Immature natural killer cell (primary cell): Measurements from ENCODE around the gene RNF181. TPM values are rescaled to one million over a fixed set of nuclear protein-coding genes. Genes with fewer than 3 reads are reported as not detected.

Source experiments
- DNase-seq, 3 donors: peaks; one replicate each; pipeline ENCODE4 v3.0.0; 2022; ENCODE audit warnings: mixed read lengths in 1 of 3
- H3K27ac Mint-ChIP-seq, 6 donors: one replicate each; pipeline ENCODE4 v1.8.0; 2020; ENCODE audit warnings: mixed read lengths in 6 of 6, mild to moderate bottlenecking in 5 of 6, inconsistent platforms in 4 of 6, moderate library complexity in 3 of 6
- H3K27me3 Mint-ChIP-seq, 3 donors: one replicate each; pipeline ENCODE4 v1.8.0; 2020 to 2021; ENCODE audit warnings: low read depth in 3 of 3, mild to moderate bottlenecking in 3 of 3, mixed read lengths in 3 of 3, moderate library complexity in 3 of 3, inconsistent platforms in 1 of 3
- H3K36me3 Mint-ChIP-seq, 3 donors: one replicate each; pipeline ENCODE4 v1.8.0; 2020; ENCODE audit warnings: mixed read lengths in 3 of 3, inconsistent platforms in 2 of 3, mild to moderate bottlenecking in 2 of 3
- H3K4me1 Mint-ChIP-seq, 2 donors: one replicate each; pipeline ENCODE4 v1.8.0; 2020; ENCODE audit warnings: inconsistent platforms in 2 of 2, mild to moderate bottlenecking in 2 of 2, mixed read lengths in 2 of 2, moderate library complexity in 1 of 2
- H3K4me3 Mint-ChIP-seq, 5 donors: one replicate each; pipeline ENCODE4 v1.8.0; 2020; ENCODE audit warnings: mild to moderate bottlenecking in 5 of 5, mixed read lengths in 5 of 5, inconsistent platforms in 3 of 5, moderate library complexity in 3 of 5
- H3K9me3 Mint-ChIP-seq, 6 donors: one replicate each; pipeline ENCODE4 v1.8.0; 2020; ENCODE audit warnings: mild to moderate bottlenecking in 6 of 6, mixed read lengths in 6 of 6, inconsistent platforms in 4 of 6, moderate library complexity in 3 of 6
- polyA plus RNA-seq, 3 donors: library from polyadenylated mRNA; unstranded; fragments of 300-500 nt; fragmentation: Illumina TruSeq; gene quantifications; one replicate each; pipeline ENCODE4 v1.2.3, GENCODE V29; 2021

The RNF181 gene
- polyA plus RNA-seq, 3 donors from 2014 or later: 224 to 326 (median 256) TPM

- Mint-ChIP-seq H3K27ac (no peak overlapping the region), H3K9me3 (no peaks in the 10 kb centered on the region), H3K4me3 (no peak overlapping the region), H3K27me3 (peaks cover 5 to 11% (median 6%) of the 10 kb centered on the region in 3 donors), H3K36me3 (peaks cover 18 to 28% (median 18%) of the 10 kb centered on the region in 3 donors), H3K4me1 (peaks cover 22 to 30% of the 10 kb centered on the region in 2 donors)
- DNase-seq: no peak
These were observed 24.1 kb downstream of the RNF181 start for GRCh38 chr2:85619617-85620016.

- Mint-ChIP-seq H3K27ac (no peak overlapping the region), H3K4me3 (no peak overlapping the region), H3K4me1 (peaks cover 15 to 21% of the 10 kb centered on the region in 2 donors), H3K36me3 (peaks cover 24 to 40% (median 25%) of the 10 kb centered on the region in 3 donors), H3K27me3 (peaks cover 0 to 5% (median 0%) of the 10 kb centered on the region in 3 donors), H3K9me3 (no peaks in the 10 kb centered on the region)
- DNase-seq: no peak
These were observed 25.8 kb downstream of the RNF181 start for GRCh38 chr2:85621338-85621737.

GRCh38 chr2:85623991-85624390, 28.4 kb downstream of the RNF181 start:
- H3K9me3 Mint-ChIP-seq: no peaks in the 10 kb centered on the region
- H3K27me3 Mint-ChIP-seq: peaks cover 0 to 2% (median 0%) of the 10 kb centered on the region in 3 donors
- H3K4me1 Mint-ChIP-seq: peaks cover 3 to 4% of the 10 kb centered on the region in 2 donors
- H3K36me3 Mint-ChIP-seq: peaks cover 25 to 42% (median 27%) of the 10 kb centered on the region in 3 donors
- no peak for DNase-seq
- H3K4me3 Mint-ChIP-seq: no peak overlapping the region
- no peak overlapping the region for H3K27ac Mint-ChIP-seq

- no peak overlapping the region for H3K27ac Mint-ChIP-seq
- H3K9me3 Mint-ChIP-seq: no peaks in the 10 kb centered on the region
- peaks cover 0 to 3% (median 0%) of the 10 kb centered on the region in 3 donors for H3K27me3 Mint-ChIP-seq
- no peak overlapping the region for H3K4me3 Mint-ChIP-seq
- peaks cover 0 to 1% of the 10 kb centered on the region in 2 donors for H3K4me1 Mint-ChIP-seq
- H3K36me3 Mint-ChIP-seq: peaks cover 23 to 51% (median 24%) of the 10 kb centered on the region in 3 donors
- DNase-seq: no peak
These were observed 33.1 kb downstream of the RNF181 start for GRCh38 chr2:85628658-85629057.

DNA sequence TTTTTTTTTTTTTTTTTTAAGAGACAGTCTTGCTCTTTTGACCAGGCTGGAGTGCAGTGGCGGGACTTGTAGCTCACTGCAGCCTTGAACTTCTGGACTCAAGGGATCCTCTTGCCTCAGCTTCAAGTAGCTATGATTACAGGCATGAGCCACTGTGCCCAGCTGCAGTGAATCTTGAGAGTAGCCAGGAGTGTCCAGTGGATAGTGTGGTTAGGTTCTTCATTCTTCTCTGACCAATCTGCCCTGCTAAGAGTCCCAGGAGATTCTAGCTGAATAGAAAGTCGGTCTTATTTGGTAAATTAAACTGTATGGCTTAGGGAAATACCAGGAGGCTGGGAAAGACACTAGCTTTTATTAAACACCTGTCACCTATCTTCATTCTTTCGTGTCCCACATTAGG, 35.8 kb downstream of the RNF181 start:
- peaks cover 3 to 11% of the 10 kb centered on the region in 2 donors for H3K4me1 Mint-ChIP-seq
- peak overlapping the region in 2 of 6 donors; percentile 11 to 67 for H3K27ac Mint-ChIP-seq
- peaks cover 15 to 45% (median 28%) of the 10 kb centered on the region in 3 donors for H3K36me3 Mint-ChIP-seq

GRCh38 chr2:85635011-85635410, 39.5 kb downstream of the RNF181 start:
- Mint-ChIP-seq H3K27me3 (peaks cover 0 to 6% (median 0%) of the 10 kb centered on the region in 3 donors), H3K4me1 (peaks cover 7 to 17% of the 10 kb centered on the region in 2 donors), H3K36me3 (peaks cover 19 to 56% (median 38%) of the 10 kb centered on the region in 3 donors), H3K27ac (peak overlapping the region in 2 of 6 donors; percentile 14 to 61), H3K4me3 (no peak overlapping the region), H3K9me3 (no peaks in the 10 kb centered on the region)
- no peak for DNase-seq

More for the DNA sequence above, 35.8 kb downstream of the RNF181 start:
- DNase-seq: no peak
- H3K9me3 Mint-ChIP-seq: no peaks in the 10 kb centered on the region
- peaks cover 0 to 5% (median 3%) of the 10 kb centered on the region in 3 donors for H3K27me3 Mint-ChIP-seq
- no peak overlapping the region for H3K4me3 Mint-ChIP-seq

DNA sequence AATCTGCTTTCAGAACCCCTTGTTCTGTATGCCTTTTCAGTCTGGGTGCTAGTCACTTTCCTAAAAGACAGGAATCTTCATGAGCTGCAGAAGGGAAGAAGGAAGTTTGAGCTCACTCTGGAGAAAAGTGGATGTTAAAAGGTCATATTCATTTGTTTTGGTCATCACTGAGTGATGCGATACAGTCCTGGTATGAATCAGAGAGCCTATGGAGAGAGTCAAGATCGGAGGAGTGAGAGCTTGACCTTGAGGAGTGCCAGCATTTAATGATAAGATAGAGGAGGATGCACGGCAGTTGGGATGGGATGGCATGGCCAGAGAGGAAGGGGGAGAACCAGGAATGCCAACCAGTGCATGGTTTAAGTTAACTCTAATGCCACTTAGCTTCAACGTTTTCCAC, 40.1 kb downstream of the RNF181 start:
- Mint-ChIP-seq H3K4me3 (no peak overlapping the region), H3K4me1 (peaks cover 7 to 17% of the 10 kb centered on the region in 2 donors), H3K27ac (peak overlapping the region in 2 of 6 donors; percentile 31 to 78), H3K36me3 (peaks cover 17 to 55% (median 41%) of the 10 kb centered on the region in 3 donors), H3K9me3 (no peaks in the 10 kb centered on the region), H3K27me3 (peaks cover 0 to 6% (median 0%) of the 10 kb centered on the region in 3 donors)
- DNase-seq: no peak

GRCh38 chr2:85642725-85643124, 47.2 kb downstream of the RNF181 start:
- H3K9me3 Mint-ChIP-seq: no peaks in the 10 kb centered on the region
- no peak for DNase-seq
- H3K27ac Mint-ChIP-seq: peak overlapping the region in 3 of 6 donors; percentile 13 to 71 (median 44)
- H3K36me3 Mint-ChIP-seq: peaks cover 19 to 56% (median 25%) of the 10 kb centered on the region in 3 donors
- no peaks in the 10 kb centered on the region for H3K27me3 Mint-ChIP-seq
- H3K4me1 Mint-ChIP-seq: no peaks in the 10 kb centered on the region
- no peak overlapping the region for H3K4me3 Mint-ChIP-seq

- H3K36me3 Mint-ChIP-seq: peaks cover 32 to 68% (median 41%) of the 10 kb centered on the region in 3 donors
- DNase-seq: no peak
- H3K4me1 Mint-ChIP-seq: no peaks in the 10 kb centered on the region
- no peaks in the 10 kb centered on the region for H3K9me3 Mint-ChIP-seq
- no peak overlapping the region for H3K27ac Mint-ChIP-seq
- peaks cover 0 to 2% (median 1%) of the 10 kb centered on the region in 3 donors for H3K27me3 Mint-ChIP-seq
- no peak overlapping the region for H3K4me3 Mint-ChIP-seq
These were observed 49.4 kb downstream of the RNF181 start for GRCh38 chr2:85644909-85645308.

- H3K9me3 Mint-ChIP-seq: no peaks in the 10 kb centered on the region
- no peaks in the 10 kb centered on the region for H3K4me1 Mint-ChIP-seq
- H3K27me3 Mint-ChIP-seq: peaks cover 0 to 2% (median 1%) of the 10 kb centered on the region in 3 donors
- H3K36me3 Mint-ChIP-seq: peaks cover 27 to 60% (median 31%) of the 10 kb centered on the region in 3 donors
- DNase-seq: no peak
- H3K27ac Mint-ChIP-seq: peak overlapping the region in 1 of 6 donors; percentile 24
- no peak overlapping the region for H3K4me3 Mint-ChIP-seq
These were observed 50.6 kb downstream of the RNF181 start for GRCh38 chr2:85646166-85646565.

Other genes with a start within 250 kb of the RNF181 start
- gene RETSAT, start 241.2 kb upstream of the RNF181 start, polyA plus RNA-seq: 10 to 100 TPM; 13.7 to 28.1 (median 23.4) TPM
- gene ELMOD3, start 241.0 kb upstream of the RNF181 start, polyA plus RNA-seq: 10 to 100 TPM; 10.9 to 17.7 (median 14.0) TPM
- gene CAPG, start 185.4 kb upstream of the RNF181 start, polyA plus RNA-seq: 100 to 1,000 TPM in 2 of 3 donors, 10 to 100 TPM in 1; 97.5 to 233 (median 232) TPM
- gene SH2D6, start 177.0 kb upstream of the RNF181 start, polyA plus RNA-seq: not detected
- 100 to 1,000 TPM in 1 of 3 donors, 10 to 100 TPM in 2; 46.5 to 115 (median 63.9) TPM for gene MAT2A, start 56.6 kb upstream of the RNF181 start, polyA plus RNA-seq
- gene GGCX, start 34.3 kb upstream of the RNF181 start, polyA plus RNA-seq: 10 to 100 TPM; 11.4 to 31.7 (median 21.0) TPM
- 100 to 1,000 TPM; 457 to 687 (median 617) TPM for gene VAMP8, start 18.2 kb upstream of the RNF181 start, polyA plus RNA-seq
- 100 to 1,000 TPM; 154 to 219 (median 201) TPM for gene VAMP5, start 11.3 kb upstream of the RNF181 start, polyA plus RNA-seq
- gene TMEM150A, start 7.0 kb downstream of the RNF181 start, polyA plus RNA-seq: 10 to 100 TPM; 12.0 to 27.8 (median 14.8) TPM
- 10 to 100 TPM; 11.5 to 27.9 (median 25.1) TPM for gene C2orf68, start 16.3 kb downstream of the RNF181 start, polyA plus RNA-seq
- 10 to 100 TPM; 65.5 to 93.8 (median 68.2) TPM for gene USP39, start 20.4 kb downstream of the RNF181 start, polyA plus RNA-seq
- not detected for gene SFTPB, start 72.5 kb downstream of the RNF181 start, polyA plus RNA-seq
- over 10,000 TPM; 13,165 to 20,506 (median 19,340) TPM for gene GNLY, start 98.6 kb downstream of the RNF181 start, polyA plus RNA-seq
- not detected for gene ATOH8, start 158.2 kb downstream of the RNF181 start, polyA plus RNA-seq